Mucosa of stomach (tissue), 1 donor: ENCODE data around the gene AGMO.

Experiments
- H3K27me3 ChIP-seq: one replicate; pipeline ENCODE4 v1.7.0; 2013; ENCODE audit warnings: mild to moderate bottlenecking, low read length; ENCODE audit not compliant: control insufficient read depth, insufficient read depth
- H3K36me3 ChIP-seq: one replicate; pipeline ENCODE4 v1.7.0; 2013; ENCODE audit warnings: low read length; ENCODE audit not compliant: control insufficient read depth, insufficient read depth
- H3K4me1 ChIP-seq: one replicate; pipeline ENCODE4 v1.7.0; 2013; ENCODE audit warnings: mild to moderate bottlenecking, low read length; ENCODE audit not compliant: control insufficient read depth, insufficient read depth
- H3K4me3 ChIP-seq: one replicate; pipeline ENCODE4 v1.7.0; 2013; ENCODE audit warnings: low read length
- H3K9ac ChIP-seq: one replicate; pipeline ENCODE4 v1.7.0; 2013; ENCODE audit warnings: mild to moderate bottlenecking, low read length, moderate library complexity
- H3K9me3 ChIP-seq: one replicate; pipeline ENCODE4 v1.7.0; 2013; ENCODE audit warnings: mild to moderate bottlenecking, low read length, moderate library complexity; ENCODE audit not compliant: control insufficient read depth
- donor health status: Pancreatic carcinoma.

AGMO gene

GRCh38 chr7:15402436-15403136 is 159.2 kb downstream of the AGMO start:
- Histone ChIP-seq H3K9ac (no peak overlapping the region), H3K27me3 (no peaks in the 10 kb centered on the region), H3K4me1 (no peaks in the 10 kb centered on the region), H3K9me3 (no peaks in the 10 kb centered on the region), H3K36me3 (no peaks in the 10 kb centered on the region), H3K4me3 (no peak overlapping the region)

- Histone ChIP-seq H3K27me3 (no peaks in the 10 kb centered on the region), H3K4me3 (no peak overlapping the region), H3K36me3 (no peaks in the 10 kb centered on the region), H3K9ac (no peak overlapping the region), H3K4me1 (no peaks in the 10 kb centered on the region), H3K9me3 (no peaks in the 10 kb centered on the region)
Measured at GRCh38 chr7:15400440-15400839, 161.4 kb downstream of the AGMO start.

- Histone ChIP-seq H3K36me3 (no peaks in the 10 kb centered on the region), H3K4me1 (no peaks in the 10 kb centered on the region), H3K9ac (no peak overlapping the region), H3K27me3 (no peaks in the 10 kb centered on the region), H3K9me3 (no peaks in the 10 kb centered on the region), H3K4me3 (no peak overlapping the region)
Measured at GRCh38 chr7:15399441-15399840, 162.4 kb downstream of the AGMO start.

GRCh38 chr7:15397922-15398760 is 163.7 kb downstream of the AGMO start:
- no peak overlapping the region for H3K9ac ChIP-seq
- H3K4me1 ChIP-seq: no peaks in the 10 kb centered on the region
- H3K9me3 ChIP-seq: no peaks in the 10 kb centered on the region
- H3K36me3 ChIP-seq: no peaks in the 10 kb centered on the region
- H3K27me3 ChIP-seq: no peaks in the 10 kb centered on the region
- H3K4me3 ChIP-seq: no peak overlapping the region

- Histone ChIP-seq H3K27me3 (no peaks in the 10 kb centered on the region), H3K36me3 (no peaks in the 10 kb centered on the region), H3K9ac (no peak overlapping the region), H3K4me1 (no peaks in the 10 kb centered on the region), H3K9me3 (no peaks in the 10 kb centered on the region), H3K4me3 (no peak overlapping the region)
Measured at GRCh38 chr7:15397159-15397550, 164.7 kb downstream of the AGMO start.

GRCh38 chr7:15396210-15397158 is 165.3 kb downstream of the AGMO start:
- H3K36me3 ChIP-seq: no peaks in the 10 kb centered on the region
- H3K27me3 ChIP-seq: no peaks in the 10 kb centered on the region
- no peaks in the 10 kb centered on the region for H3K4me1 ChIP-seq
- no peak overlapping the region for H3K4me3 ChIP-seq
- no peaks in the 10 kb centered on the region for H3K9me3 ChIP-seq
- H3K9ac ChIP-seq: no peak overlapping the region

- H3K4me3 ChIP-seq: no peak overlapping the region
- H3K36me3 ChIP-seq: no peaks in the 10 kb centered on the region
- no peaks in the 10 kb centered on the region for H3K27me3 ChIP-seq
- no peaks in the 10 kb centered on the region for H3K4me1 ChIP-seq
- no peak overlapping the region for H3K9ac ChIP-seq
- H3K9me3 ChIP-seq: no peaks in the 10 kb centered on the region
Measured at GRCh38 chr7:15389073-15389472, 172.7 kb downstream of the AGMO start.

GRCh38 chr7:15378494-15379145 is 183.2 kb downstream of the AGMO start:
- Histone ChIP-seq H3K4me3 (no peak overlapping the region), H3K9ac (no peak overlapping the region), H3K4me1 (no peaks in the 10 kb centered on the region), H3K27me3 (no peaks in the 10 kb centered on the region), H3K9me3 (no peaks in the 10 kb centered on the region), H3K36me3 (no peaks in the 10 kb centered on the region)

GRCh38 chr7:15376600-15376999 is 185.2 kb downstream of the AGMO start:
- Histone ChIP-seq H3K36me3 (no peaks in the 10 kb centered on the region), H3K9me3 (no peaks in the 10 kb centered on the region), H3K4me1 (no peaks in the 10 kb centered on the region), H3K27me3 (no peaks in the 10 kb centered on the region), H3K4me3 (no peak overlapping the region), H3K9ac (no peak overlapping the region)

GRCh38 chr7:15370441-15370840 is 191.4 kb downstream of the AGMO start:
- no peaks in the 10 kb centered on the region for H3K4me1 ChIP-seq
- no peaks in the 10 kb centered on the region for H3K9me3 ChIP-seq
- H3K36me3 ChIP-seq: no peaks in the 10 kb centered on the region

GRCh38 chr7:15368653-15369052 is 193.2 kb downstream of the AGMO start:
- no peak overlapping the region for H3K9ac ChIP-seq
- H3K4me1 ChIP-seq: no peaks in the 10 kb centered on the region
- no peaks in the 10 kb centered on the region for H3K27me3 ChIP-seq
- no peaks in the 10 kb centered on the region for H3K9me3 ChIP-seq
- no peaks in the 10 kb centered on the region for H3K36me3 ChIP-seq
- H3K4me3 ChIP-seq: no peak overlapping the region

More at GRCh38 chr7:15370441-15370840, 191.4 kb downstream of the AGMO start:
- H3K27me3 ChIP-seq: no peaks in the 10 kb centered on the region
- no peak overlapping the region for H3K9ac ChIP-seq
- H3K4me3 ChIP-seq: no peak overlapping the region
